Measurements from ENCODE around the gene EFCAB14. TPM values are rescaled to one million over a fixed set of nuclear protein-coding genes. Genes with fewer than 3 reads are reported as not detected.

The EFCAB14 gene
- total RNA-seq, 1 donor from 2014 or later = 59.0 TPM

DNA sequence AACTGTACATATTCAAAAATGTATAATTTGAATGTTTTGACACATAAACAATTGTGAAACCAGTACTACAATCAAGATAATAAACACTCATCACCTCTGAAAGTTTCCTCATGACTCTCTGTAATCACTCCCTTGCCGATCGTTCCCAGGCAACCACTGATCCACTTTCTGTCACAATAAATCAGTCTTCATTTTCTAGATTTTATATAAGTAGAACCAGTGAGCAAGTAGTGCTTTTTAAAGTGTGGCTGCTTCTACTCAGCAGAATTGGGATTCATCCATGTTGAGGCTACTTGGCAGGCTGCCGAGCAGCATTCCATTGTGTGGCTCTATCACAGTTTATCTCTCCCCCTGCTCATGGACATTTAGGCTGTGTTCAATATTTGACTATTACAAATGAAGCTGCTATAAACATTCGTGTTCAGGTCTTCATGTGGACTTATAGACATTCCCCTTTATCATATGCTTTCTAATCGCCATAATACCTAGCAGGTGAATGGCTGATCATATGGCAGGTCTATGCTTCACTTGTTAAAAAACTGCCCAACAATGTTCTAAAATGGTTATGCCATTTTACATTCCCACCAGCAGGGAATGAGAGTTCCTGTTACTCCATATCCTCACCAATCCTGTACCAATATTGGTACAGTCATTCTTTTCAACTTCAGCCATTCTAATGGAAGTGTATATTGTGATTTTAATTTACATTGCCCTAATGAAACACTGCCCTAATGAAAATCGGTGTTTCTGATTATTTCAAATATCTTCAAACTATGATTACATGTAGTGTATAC is 26.7 kb downstream of the EFCAB14 start:
- TF ChIP-seq, protein P1, sequence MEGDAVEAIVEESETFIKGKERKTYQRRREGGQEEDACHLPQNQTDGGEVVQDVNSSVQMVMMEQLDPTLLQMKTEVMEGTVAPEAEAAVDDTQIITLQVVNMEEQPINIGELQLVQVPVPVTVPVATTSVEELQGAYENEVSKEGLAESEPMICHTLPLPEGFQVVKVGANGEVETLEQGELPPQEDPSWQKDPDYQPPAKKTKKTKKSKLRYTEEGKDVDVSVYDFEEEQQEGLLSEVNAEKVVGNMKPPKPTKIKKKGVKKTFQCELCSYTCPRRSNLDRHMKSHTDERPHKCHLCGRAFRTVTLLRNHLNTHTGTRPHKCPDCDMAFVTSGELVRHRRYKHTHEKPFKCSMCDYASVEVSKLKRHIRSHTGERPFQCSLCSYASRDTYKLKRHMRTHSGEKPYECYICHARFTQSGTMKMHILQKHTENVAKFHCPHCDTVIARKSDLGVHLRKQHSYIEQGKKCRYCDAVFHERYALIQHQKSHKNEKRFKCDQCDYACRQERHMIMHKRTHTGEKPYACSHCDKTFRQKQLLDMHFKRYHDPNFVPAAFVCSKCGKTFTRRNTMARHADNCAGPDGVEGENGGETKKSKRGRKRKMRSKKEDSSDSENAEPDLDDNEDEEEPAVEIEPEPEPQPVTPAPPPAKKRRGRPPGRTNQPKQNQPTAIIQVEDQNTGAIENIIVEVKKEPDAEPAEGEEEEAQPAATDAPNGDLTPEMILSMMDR (IDR thresholded peaks at IDR 0.05; ENCODE audit: borderline replicate concordance) = peak; percentile 14
- peaks cover 41% of the 10 kb centered on the region for H3K4me1 ChIP-seq
- no peak overlapping the region for H3K4me3 ChIP-seq
- no peak for DNase-seq
- no peaks in the 10 kb centered on the region for H3K9me3 ChIP-seq (replicated peaks)
- H3K27me3 ChIP-seq (ENCODE audit: low read depth) = no peaks in the 10 kb centered on the region
- peak overlapping the region; percentile 48 for H3K27ac ChIP-seq (replicated peaks)
- H3K36me3 ChIP-seq = peaks cover 67% of the 10 kb centered on the region
- intact Hi-C loops (cut with micrococcal nuclease) = no loop called here

DNA sequence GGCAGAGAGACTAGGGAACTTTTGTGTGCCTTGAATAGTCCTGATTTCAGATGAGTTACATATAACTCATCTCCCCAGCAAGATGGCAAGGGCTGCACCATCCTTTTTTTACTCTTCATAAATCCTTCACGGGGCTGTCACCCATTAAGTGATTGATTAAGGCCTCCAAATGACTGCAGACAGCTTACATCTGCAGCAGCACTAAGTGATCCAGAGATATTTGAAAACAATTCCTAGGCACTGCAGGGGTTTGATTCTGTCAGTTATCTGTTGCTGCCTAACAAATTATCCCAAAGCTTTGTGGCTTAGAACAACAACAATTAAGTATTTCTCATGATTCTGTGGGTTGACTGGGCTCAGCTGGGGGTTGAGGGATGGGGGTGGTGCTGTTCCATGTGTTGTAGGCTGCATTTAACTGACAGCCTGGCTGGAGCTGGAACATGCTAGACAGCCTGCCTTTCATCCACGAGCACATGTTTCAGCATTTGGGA is 27.9 kb downstream of the EFCAB14 start:
- no peaks in the 10 kb centered on the region for H3K27me3 ChIP-seq (ENCODE audit: low read depth)
- no peak overlapping the region for H3K4me3 ChIP-seq
- no peaks in the 10 kb centered on the region for H3K9me3 ChIP-seq (replicated peaks)
- DNase-seq = no peak
- peaks cover 50% of the 10 kb centered on the region for H3K4me1 ChIP-seq
- H3K27ac ChIP-seq (replicated peaks) = no peak overlapping the region
- intact Hi-C loops (cut with micrococcal nuclease) = no loop called here
- TF ChIP-seq, protein P1 (IDR thresholded peaks at IDR 0.05; ENCODE audit: borderline replicate concordance) = no peak
- H3K36me3 ChIP-seq = peaks cover 69% of the 10 kb centered on the region

DNA sequence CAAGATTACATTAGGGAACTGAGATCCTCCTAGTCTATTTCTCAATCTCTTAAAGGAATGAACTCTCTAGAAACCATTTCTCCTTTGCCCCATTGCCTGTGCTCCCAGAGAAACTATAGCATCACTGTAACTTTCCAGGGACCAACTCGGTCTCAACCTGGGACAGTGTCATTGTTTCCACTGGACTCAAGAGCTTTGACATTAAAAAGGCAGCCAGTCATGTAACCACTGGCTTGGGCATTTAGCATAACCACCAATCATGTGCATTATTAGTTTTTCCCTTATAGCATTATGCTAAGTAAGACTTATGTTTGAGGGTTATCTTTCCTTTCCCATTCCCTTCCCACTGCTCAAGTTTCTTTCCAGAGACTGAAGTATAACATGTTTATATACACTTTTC is 29.0 kb downstream of the EFCAB14 start:
- Histone ChIP-seq H3K4me3 (no peak overlapping the region), H3K4me1 (peaks cover 50% of the 10 kb centered on the region), H3K27ac (replicated peaks) (no peak overlapping the region), H3K9me3 (replicated peaks) (no peaks in the 10 kb centered on the region), H3K36me3 (peaks cover 69% of the 10 kb centered on the region), H3K27me3 (ENCODE audit: low read depth) (no peaks in the 10 kb centered on the region)
- intact Hi-C loops (cut with micrococcal nuclease) = no loop called here
- no peak for DNase-seq
- TF ChIP-seq, protein P1 (IDR thresholded peaks at IDR 0.05; ENCODE audit: borderline replicate concordance) = no peak

DNA sequence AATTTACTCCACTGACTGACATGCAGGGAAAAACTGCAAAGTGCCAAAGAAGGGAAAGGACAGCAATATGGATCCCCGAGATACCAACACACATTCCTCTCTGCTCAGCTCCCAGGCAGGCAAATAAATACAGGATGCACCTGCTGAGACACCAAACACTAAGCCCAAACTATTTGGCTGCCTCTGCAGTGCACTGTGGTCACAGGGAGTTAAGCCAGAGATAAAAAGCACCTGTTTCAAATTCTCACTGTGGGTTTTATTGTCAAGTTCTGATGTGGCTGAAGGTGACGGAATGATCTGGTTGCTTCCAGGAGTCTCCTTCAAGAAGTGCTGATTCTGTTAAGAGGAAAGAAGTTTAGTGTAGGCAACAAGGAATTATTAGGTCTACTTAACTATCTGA is 29.6 kb downstream of the EFCAB14 start:
- intact Hi-C loops (cut with micrococcal nuclease) = no loop called here
- DNase-seq = no peak
- TF ChIP-seq, protein P1 (IDR thresholded peaks at IDR 0.05; ENCODE audit: borderline replicate concordance) = no peak
- Histone ChIP-seq H3K4me1 (peaks cover 50% of the 10 kb centered on the region), H3K27ac (replicated peaks) (no peak overlapping the region), H3K9me3 (replicated peaks) (no peaks in the 10 kb centered on the region), H3K36me3 (peaks cover 74% of the 10 kb centered on the region), H3K27me3 (ENCODE audit: low read depth) (no peaks in the 10 kb centered on the region), H3K4me3 (no peak overlapping the region)

DNA sequence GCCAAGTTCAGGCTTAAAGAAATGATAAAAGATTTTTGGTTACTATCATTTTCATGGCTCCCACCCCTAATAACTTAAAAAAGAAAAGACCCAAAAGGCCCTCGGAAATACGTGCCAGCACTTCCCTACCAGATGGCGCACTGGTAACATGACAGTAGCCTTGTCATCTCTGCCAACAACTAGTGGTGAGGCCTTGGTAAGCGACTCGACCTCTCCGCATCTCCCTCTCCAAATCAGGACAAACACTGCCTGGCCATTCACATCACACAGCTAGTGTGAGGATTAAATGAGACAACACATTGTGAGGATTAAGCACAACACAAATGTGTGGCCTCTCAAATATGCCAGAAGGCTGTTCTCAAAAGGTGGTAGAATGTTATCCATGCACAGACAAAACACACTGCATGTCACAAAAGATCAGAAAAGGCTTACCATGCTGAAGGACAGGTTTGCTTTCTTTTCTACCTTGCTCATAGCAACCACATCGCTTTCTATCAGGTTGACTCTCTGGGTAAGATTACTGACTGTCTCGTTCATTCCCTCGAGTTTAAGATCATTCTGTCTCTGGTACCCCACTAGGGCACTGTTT is 30.9 kb downstream of the EFCAB14 start:
- H3K4me1 ChIP-seq = peaks cover 42% of the 10 kb centered on the region
- H3K27me3 ChIP-seq (ENCODE audit: low read depth) = no peaks in the 10 kb centered on the region
- DNase-seq = no peak
- TF ChIP-seq, protein P1 (IDR thresholded peaks at IDR 0.05; ENCODE audit: borderline replicate concordance) = no peak
- H3K9me3 ChIP-seq (replicated peaks) = no peaks in the 10 kb centered on the region
- H3K36me3 ChIP-seq = peaks cover 87% of the 10 kb centered on the region
- intact Hi-C loops (cut with micrococcal nuclease) = no loop called here
- H3K4me3 ChIP-seq = no peak overlapping the region
- H3K27ac ChIP-seq (replicated peaks) = peak overlapping the region; percentile 25
